CD4-positive, alpha-beta T cell (primary cell): ENCODE measurements around the gene NME3. TPM values are rescaled to one million over a fixed set of nuclear protein-coding genes. Genes with fewer than 3 reads are reported as not detected.

Experiments used
- ATAC-seq: fragments of 200-7000 bp; cut with Tn5 transposase; one replicate; pipeline ENCODE4 v1.10.0; 2022; ENCODE audit warnings: mild to moderate bottlenecking; ENCODE audit not compliant: poor library complexity
- CTCF ChIA-PET: fragments of 350-600 bp; sonication (Branson Sonifier 250); formaldehyde crosslinking; loops from one replicate; lab custom pipeline; 2021; ENCODE audit warnings: antibody characterized with exemption, inconsistent platforms; lab: Charles Lee
- POLR2A ChIA-PET: fragments of 350-600 bp; sonication (Branson Sonifier 250); formaldehyde crosslinking; loops from one replicate; lab custom pipeline; 2021; ENCODE audit warnings: antibody characterized with exemption, inconsistent platforms; lab: Charles Lee
- DNase-seq, 14 experiments: peaks; one replicate each; pipeline ENCODE4 v3.0.0-alpha.2; 2013 to 2020; ENCODE audit warnings: mixed read lengths in 2 of 14
- H3K27ac ChIP-seq, 2 donors: one replicate each; pipeline versions ENCODE4 v1.5.1 to v1.7.0; 2013; ENCODE audit warnings: low read length in 2 of 2, low read depth in 1 of 2, mild to moderate bottlenecking in 1 of 2
- H3K27me3 ChIP-seq, 2 experiments: 1 replicate in 1 of 2; 2 replicates in 1 of 2; pipeline versions ENCODE4 v1.6.1 to v1.7.0; 2013; ENCODE audit warnings: low read length in 2 of 2, control low read depth in 1 of 2, mild to moderate bottlenecking in 1 of 2, moderate library complexity in 1 of 2; ENCODE audit not compliant: insufficient read depth in 2 of 2, control insufficient read depth in 1 of 2
- H3K36me3 ChIP-seq: one replicate; pipeline ENCODE4 v1.6.1; 2013; ENCODE audit warnings: low read length, control low read depth; ENCODE audit not compliant: insufficient read depth
- H3K4me1 ChIP-seq: one replicate; pipeline ENCODE4 v1.6.1; 2013; ENCODE audit warnings: low read length, control low read depth; ENCODE audit not compliant: insufficient read depth
- H3K4me3 ChIP-seq: one replicate; pipeline ENCODE4 v1.5.1; 2013; ENCODE audit warnings: mild to moderate bottlenecking, low read length, moderate library complexity
- H3K9me3 ChIP-seq, 2 experiments: 1 replicate in 1 of 2; 2 replicates in 1 of 2; pipeline versions ENCODE4 v1.6.1 to v1.7.0; 2013; ENCODE audit warnings: low read length in 2 of 2, mild to moderate bottlenecking in 2 of 2, control low read depth in 1 of 2, moderate library complexity in 1 of 2; ENCODE audit not compliant: control insufficient read depth in 1 of 2, insufficient read depth in 1 of 2
- H3K27ac Mint-ChIP-seq: one replicate; pipeline ENCODE4 v1.8.0; 2020; ENCODE audit warnings: mixed read lengths
- H3K27me3 Mint-ChIP-seq: one replicate; pipeline ENCODE4 v1.8.0; 2021; ENCODE audit warnings: mixed read lengths
- H3K36me3 Mint-ChIP-seq: one replicate; pipeline ENCODE4 v1.8.0; 2021; ENCODE audit warnings: low read depth, mixed read lengths
- H3K4me1 Mint-ChIP-seq: one replicate; pipeline ENCODE4 v1.8.0; 2021; ENCODE audit warnings: low read depth, mixed read lengths
- H3K4me3 Mint-ChIP-seq: one replicate; pipeline ENCODE4 v1.8.0; 2020; ENCODE audit warnings: mild to moderate bottlenecking, mixed read lengths
- H3K9me3 Mint-ChIP-seq: one replicate; pipeline ENCODE4 v1.8.0; 2020; ENCODE audit warnings: mixed read lengths
- CTCF ChIP-seq: fragments of 200-600 bp; IDR thresholded peaks from one replicate; pipeline ENCODE4 v1.8.0; 2022; ENCODE audit warnings: antibody characterized with exemption, mild to moderate bottlenecking
- intact Hi-C, 2 experiments: fragments of 100-400 bp; cut with DNase I in 1 of 2; cut with micrococcal nuclease in 1 of 2; formaldehyde crosslinking; loops; one replicate each; pipeline versions ENCODE4 v1.15.1 to v1.9.0; 2023 to 2025; cut with DNase I, micrococcal nuclease
- total RNA-seq, 174 experiments: library from RNA in 2 of 174; stranded (reverse) in 2 of 174; gene quantifications; one replicate each; pipeline ENCODE4 v1.2.3 and lab custom pipeline; 2021 to 2026

The NME3 gene
- total RNA-seq, 2 experiments from 2014 or later: 46.2 to 54.2 TPM

- no peak overlapping the region for H3K4me3 Mint-ChIP-seq
- H3K36me3 Mint-ChIP-seq: peaks cover 35% of the 10 kb centered on the region
- H3K4me3 ChIP-seq: no peak overlapping the region
- H3K4me1 ChIP-seq: peaks cover 26% of the 10 kb centered on the region
- peaks cover 45% of the 10 kb centered on the region for H3K36me3 ChIP-seq
- H3K9me3 ChIP-seq: no peaks in the 10 kb centered on the region
- H3K9me3 Mint-ChIP-seq: no peaks in the 10 kb centered on the region
- intact Hi-C loops: loop anchor here in 1 of 2 experiments (5.0 kb wide), 1 partner anchor 173 kb away; the partner anchor contains the start of gene MSRB1
- no peak for DNase-seq
- peaks cover 15% of the 10 kb centered on the region for H3K4me1 Mint-ChIP-seq
- ChIA-PET POLR2A (interaction anchor here (0.7 to 7.9 kb wide), 2 partner anchors 13 to 91 kb away, joined by 3 to 163 read pairs; partner anchors contain the start of genes JPT2, NUBP2 and SPSB3), CTCF (no interaction called here)
- no peak overlapping the region for H3K27ac Mint-ChIP-seq
- no peaks in the 10 kb centered on the region for H3K27me3 Mint-ChIP-seq
- no peak for ATAC-seq
- no peaks in the 10 kb centered on the region for H3K27me3 ChIP-seq
- TF ChIP-seq CTCF: no peak
- H3K27ac ChIP-seq: no peak overlapping the region
Observed at GRCh38 chr16:1768767-1769401, 2.5 kb downstream of the NME3 start.

- TF ChIP-seq CTCF: no peak
- intact Hi-C loops: loop anchor here in 1 of 2 experiments (5.0 kb wide), 1 partner anchor 174 kb away; the partner anchor contains the start of gene MSRB1
- H3K4me3 ChIP-seq: no peak overlapping the region
- peaks cover 48% of the 10 kb centered on the region for H3K36me3 ChIP-seq
- peaks cover 35% of the 10 kb centered on the region for H3K36me3 Mint-ChIP-seq
- peak overlapping the region; percentile 18 for H3K4me3 Mint-ChIP-seq
- CTCF ChIA-PET: no interaction called here
- no peaks in the 10 kb centered on the region for H3K27me3 Mint-ChIP-seq
- no peaks in the 10 kb centered on the region for H3K9me3 ChIP-seq
- ATAC-seq: no peak
- no peak for DNase-seq
- no peaks in the 10 kb centered on the region for H3K27me3 ChIP-seq
- H3K27ac Mint-ChIP-seq: no peak overlapping the region
- no peak overlapping the region for H3K27ac ChIP-seq
- H3K4me1 Mint-ChIP-seq: peaks cover 12% of the 10 kb centered on the region
- no peaks in the 10 kb centered on the region for H3K9me3 Mint-ChIP-seq
- POLR2A ChIA-PET: interaction anchor here (0.7 to 7.9 kb wide), 2 partner anchors 13 to 90 kb away, joined by 3 to 163 read pairs; partner anchors contain the start of genes JPT2, NUBP2 and SPSB3
- peaks cover 23% of the 10 kb centered on the region for H3K4me1 ChIP-seq
Observed at GRCh38 chr16:1768061-1768766, 3.1 kb downstream of the NME3 start.

GRCh38 chr16:1767116-1767994, 4.0 kb downstream of the NME3 start:
- no peaks in the 10 kb centered on the region for H3K9me3 ChIP-seq
- no peak overlapping the region for H3K4me3 ChIP-seq
- H3K4me3 Mint-ChIP-seq: no peak overlapping the region
- H3K27me3 Mint-ChIP-seq: no peaks in the 10 kb centered on the region
- POLR2A ChIA-PET: interaction anchor here (7.9 kb wide), 1 partner anchor 14 kb away, joined by 163 read pairs; the partner anchor contains the start of genes NUBP2 and SPSB3
- no peaks in the 10 kb centered on the region for H3K27me3 ChIP-seq
- H3K9me3 Mint-ChIP-seq: no peaks in the 10 kb centered on the region
- H3K4me1 Mint-ChIP-seq: peaks cover 12% of the 10 kb centered on the region
- ATAC-seq (no peak), DNase-seq (no peak)
- peaks cover 33% of the 10 kb centered on the region for H3K36me3 Mint-ChIP-seq
- peak overlapping the region; percentile 20 for H3K27ac Mint-ChIP-seq
- peaks cover 56% of the 10 kb centered on the region for H3K36me3 ChIP-seq
- intact Hi-C loops: loop anchor here in 1 of 2 experiments (5.0 kb wide), 1 partner anchor 175 kb away; the partner anchor contains the start of gene MSRB1
- peaks cover 22% of the 10 kb centered on the region for H3K4me1 ChIP-seq
- H3K27ac ChIP-seq: no peak overlapping the region
- TF ChIP-seq CTCF: no peak
- CTCF ChIA-PET: no interaction called here
